Activated CD4-positive, alpha-beta T cell treated with anti-CD3 and anti-CD28 coated beads for 36 hours (primary cell): Measurements from ENCODE around the gene DIP2C. TPM values are rescaled to one million over a fixed set of nuclear protein-coding genes. Genes with fewer than 3 reads are reported as not detected.

Source experiments
- ATAC-seq: fragments of 200-7000 bp; cut with Tn5 transposase; one replicate; pipeline ENCODE4 v1.10.0; 2021; ENCODE audit warnings: mild to moderate bottlenecking, moderate library complexity
- CTCF ChIA-PET: fragments of 350-600 bp; sonication (Branson Sonifier 250); formaldehyde crosslinking; loops from one replicate; lab custom pipeline; 2021; ENCODE audit warnings: antibody characterized with exemption; lab: Charles Lee
- POLR2A ChIA-PET: fragments of 350-600 bp; sonication (Branson Sonifier 250); formaldehyde crosslinking; loops from one replicate; lab custom pipeline; 2021; ENCODE audit warnings: antibody characterized with exemption, inconsistent platforms; lab: Charles Lee
- DNase-seq: peaks from one replicate; pipeline ENCODE4 v3.0.0-alpha.2; 2020
- H3K27ac Mint-ChIP-seq: one replicate; pipeline ENCODE4 v1.8.0; 2021; ENCODE audit warnings: mixed read lengths
- H3K27me3 Mint-ChIP-seq: one replicate; pipeline ENCODE4 v1.8.0; 2021; ENCODE audit warnings: mixed read lengths
- H3K36me3 Mint-ChIP-seq: one replicate; pipeline ENCODE4 v1.8.0; 2021; ENCODE audit warnings: low read depth, mixed read lengths
- H3K4me1 Mint-ChIP-seq: one replicate; pipeline ENCODE4 v1.8.0; 2021; ENCODE audit warnings: mixed read lengths
- H3K4me3 Mint-ChIP-seq: one replicate; pipeline ENCODE4 v1.8.0; 2021; ENCODE audit warnings: mild to moderate bottlenecking, moderate library complexity, mixed read lengths
- H3K9me3 Mint-ChIP-seq: one replicate; pipeline ENCODE4 v1.8.0; 2021; ENCODE audit warnings: low read depth, mixed read lengths
- intact Hi-C, 2 experiments: fragments of 100-400 bp; cut with DNase I in 1 of 2; cut with micrococcal nuclease in 1 of 2; formaldehyde crosslinking; loops; one replicate each; pipeline versions ENCODE4 v1.14.2 to v1.15.1; 2022 to 2024; cut with DNase I, micrococcal nuclease
- total RNA-seq, 2 experiments: library from RNA; stranded (reverse); gene quantifications; one replicate each; pipeline ENCODE4 v1.2.3, GENCODE V29; 2021

The DIP2C gene
- total RNA-seq = under 1 TPM; 0.76 to 0.94 TPM

DNA sequence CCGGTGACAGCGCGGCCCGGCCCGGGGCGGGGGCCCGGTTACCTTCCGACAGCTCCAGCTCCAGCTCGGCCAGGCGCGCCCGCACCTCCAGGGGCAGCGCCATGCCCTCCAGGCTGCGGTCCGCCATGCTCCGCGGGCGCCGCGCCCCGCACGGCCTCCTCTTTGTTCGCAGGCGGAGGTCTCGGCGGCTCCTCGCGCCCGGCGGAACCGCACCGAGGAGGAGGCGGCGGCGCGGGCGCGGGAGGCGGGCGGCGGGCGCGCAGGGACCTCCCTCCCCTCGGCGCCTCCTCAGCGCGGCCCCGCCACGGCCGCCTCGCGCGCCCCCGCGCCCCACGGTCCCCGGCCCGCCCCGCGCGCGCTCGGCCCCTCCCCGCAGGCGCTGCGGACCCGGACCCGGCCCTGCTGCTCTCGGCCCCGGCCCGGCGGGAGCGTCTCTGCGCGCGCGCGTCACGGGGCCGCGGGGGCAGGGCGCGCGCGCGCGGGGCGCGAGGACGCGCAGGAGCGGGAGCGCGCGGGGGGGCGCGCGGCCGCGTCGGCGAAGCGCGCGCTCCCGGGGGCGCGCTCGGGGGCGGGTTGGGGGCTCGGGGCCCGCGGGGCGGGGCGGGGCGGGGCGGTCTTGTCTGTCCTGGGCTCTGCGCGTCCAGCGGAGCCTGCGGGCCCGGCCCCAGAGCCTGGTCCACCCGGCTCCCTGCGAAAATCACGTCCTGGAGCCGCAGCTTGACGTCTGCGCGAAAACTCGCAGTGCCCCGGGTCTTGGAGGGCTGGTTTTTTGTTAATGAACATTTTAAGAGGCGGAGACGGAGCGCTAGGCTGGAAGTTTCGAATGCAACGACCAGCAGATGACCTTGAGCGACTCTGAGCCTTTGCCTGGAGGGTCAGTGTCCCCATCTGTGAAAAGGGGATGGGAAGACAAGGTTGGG, at the start of gene DIP2C:
Gene DIP2C, minus strand, starts transcription at position 217 of the 920 bp plus-strand sequence. Its CDS starts 90 bp downstream, at position 127.
- no peaks in the 10 kb centered on the region for H3K36me3 Mint-ChIP-seq
- peak within 1 kb of the TSS; percentile 51 for H3K4me3 Mint-ChIP-seq
- DNase-seq (peak; percentile 29), ATAC-seq (peak; percentile 30)
- POLR2A ChIA-PET = no interaction called here
- H3K9me3 Mint-ChIP-seq = no peaks in the 10 kb centered on the region
- peaks cover 46% of the 10 kb centered on the region for H3K27me3 Mint-ChIP-seq
- CTCF ChIA-PET = no interaction called here
- H3K27ac Mint-ChIP-seq = no peak within 1 kb of the TSS
- peaks cover 4% of the 10 kb centered on the region for H3K4me1 Mint-ChIP-seq
- intact Hi-C loops = no loop called here

- ChIA-PET POLR2A (no interaction called here), CTCF (no interaction called here)
- Mint-ChIP-seq H3K27me3 (peaks cover 11% of the 10 kb centered on the region), H3K9me3 (peaks cover 3% of the 10 kb centered on the region), H3K27ac (no peak overlapping the region), H3K4me3 (no peak overlapping the region), H3K36me3 (no peaks in the 10 kb centered on the region), H3K4me1 (no peaks in the 10 kb centered on the region)
- no peak for DNase-seq
- ATAC-seq = no peak
- intact Hi-C loops = no loop called here
Observed at GRCh38 chr10:734481-734880, 45.0 kb upstream of the DIP2C start.

GRCh38 chr10:733086-733485, 43.6 kb upstream of the DIP2C start:
- intact Hi-C loops = no loop called here
- ATAC-seq (no peak), DNase-seq (no peak)
- POLR2A ChIA-PET = no interaction called here
- H3K9me3 Mint-ChIP-seq = peaks cover 3% of the 10 kb centered on the region
- H3K27ac Mint-ChIP-seq = no peak overlapping the region
- H3K36me3 Mint-ChIP-seq = no peaks in the 10 kb centered on the region
- H3K27me3 Mint-ChIP-seq = peaks cover 11% of the 10 kb centered on the region
- CTCF ChIA-PET = no interaction called here
- no peak overlapping the region for H3K4me3 Mint-ChIP-seq
- no peaks in the 10 kb centered on the region for H3K4me1 Mint-ChIP-seq

DNA sequence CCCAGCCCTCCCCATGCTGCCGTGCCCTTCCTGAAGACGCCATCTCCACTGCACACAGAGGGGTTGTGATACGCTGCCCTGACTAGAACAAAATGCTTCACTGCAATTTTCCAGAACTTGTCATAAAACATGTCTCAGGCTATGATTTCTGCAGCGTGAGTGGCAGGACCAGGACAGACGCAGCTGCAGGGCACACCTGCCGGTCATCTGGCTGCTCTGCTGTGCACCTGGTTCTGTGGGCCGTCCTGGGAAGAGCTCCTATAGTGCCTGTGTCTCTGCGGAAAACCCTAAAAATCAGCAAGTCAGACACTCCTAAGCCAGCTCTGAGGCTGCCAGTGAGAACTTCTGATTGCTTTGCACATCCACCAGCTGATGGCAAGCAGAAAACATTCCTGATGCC, 39.7 kb upstream of the DIP2C start:
- H3K27me3 Mint-ChIP-seq = peaks cover 11% of the 10 kb centered on the region
- DNase-seq (no peak), ATAC-seq (no peak)
- intact Hi-C loops = no loop called here
- POLR2A ChIA-PET = no interaction called here
- no peak overlapping the region for H3K4me3 Mint-ChIP-seq
- CTCF ChIA-PET = no interaction called here
- H3K9me3 Mint-ChIP-seq = peaks cover 1% of the 10 kb centered on the region
- H3K36me3 Mint-ChIP-seq = no peaks in the 10 kb centered on the region
- H3K4me1 Mint-ChIP-seq = no peaks in the 10 kb centered on the region
- no peak overlapping the region for H3K27ac Mint-ChIP-seq

DNA sequence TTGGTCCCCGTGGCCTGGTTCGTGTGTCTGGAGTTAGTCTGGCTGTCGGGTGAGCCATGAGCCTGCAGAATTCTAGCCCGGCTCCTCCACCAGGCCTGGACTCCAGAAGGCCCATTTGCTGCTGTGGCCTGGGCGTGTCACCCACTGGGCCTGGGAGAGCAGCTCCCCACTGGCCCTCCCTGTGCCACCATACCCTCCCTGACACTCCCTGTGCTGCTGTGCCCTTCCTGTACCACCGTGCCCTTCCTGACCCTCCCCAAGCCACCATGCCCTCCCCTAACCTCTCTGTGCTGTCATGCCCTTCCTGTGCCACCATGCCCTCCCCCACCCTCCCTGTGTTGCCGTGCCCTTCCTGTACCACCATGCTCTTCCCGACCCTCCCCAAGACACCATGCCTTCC, 39.1 kb upstream of the DIP2C start:
- intact Hi-C loops = no loop called here
- H3K36me3 Mint-ChIP-seq = no peaks in the 10 kb centered on the region
- no peak overlapping the region for H3K4me3 Mint-ChIP-seq
- no peaks in the 10 kb centered on the region for H3K4me1 Mint-ChIP-seq
- POLR2A ChIA-PET = no interaction called here
- H3K9me3 Mint-ChIP-seq = peaks cover 1% of the 10 kb centered on the region
- no peak overlapping the region for H3K27ac Mint-ChIP-seq
- ATAC-seq = no peak
- DNase-seq = no peak
- CTCF ChIA-PET = no interaction called here
- peaks cover 11% of the 10 kb centered on the region for H3K27me3 Mint-ChIP-seq

- Mint-ChIP-seq H3K4me1 (no peaks in the 10 kb centered on the region), H3K27me3 (peaks cover 3% of the 10 kb centered on the region), H3K9me3 (peaks cover 4% of the 10 kb centered on the region), H3K36me3 (no peaks in the 10 kb centered on the region), H3K27ac (no peak overlapping the region), H3K4me3 (no peak overlapping the region)
- ATAC-seq (no peak), DNase-seq (no peak)
- ChIA-PET CTCF (no interaction called here), POLR2A (no interaction called here)
- intact Hi-C loops = no loop called here
Observed at GRCh38 chr10:727162-727790, 37.8 kb upstream of the DIP2C start.

DNA sequence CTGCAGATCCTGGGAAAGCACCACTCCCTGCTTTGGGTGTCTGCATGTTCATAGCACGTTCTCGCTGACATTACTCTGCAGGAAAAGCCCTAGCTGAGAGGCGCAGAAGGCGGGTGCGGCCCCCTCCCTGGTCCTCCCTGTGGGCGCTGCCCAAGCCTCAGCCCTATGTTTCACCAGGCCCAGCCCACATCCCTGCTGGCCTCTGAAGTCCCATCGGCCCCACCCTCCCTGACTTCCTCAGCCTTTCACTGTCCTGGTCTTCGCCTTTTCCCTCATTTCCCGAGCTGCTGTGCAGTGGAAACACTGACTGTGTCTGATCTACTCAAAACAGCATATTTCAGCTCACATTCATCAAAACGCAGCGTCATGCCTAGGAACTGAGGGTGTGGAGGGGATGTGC, 36.3 kb upstream of the DIP2C start:
- ChIA-PET CTCF (no interaction called here), POLR2A (no interaction called here)
- peaks cover 4% of the 10 kb centered on the region for H3K9me3 Mint-ChIP-seq
- DNase-seq (no peak), ATAC-seq (no peak)
- intact Hi-C loops = no loop called here
- no peak overlapping the region for H3K27ac Mint-ChIP-seq
- H3K27me3 Mint-ChIP-seq = no peaks in the 10 kb centered on the region
- no peak overlapping the region for H3K4me3 Mint-ChIP-seq
- no peaks in the 10 kb centered on the region for H3K4me1 Mint-ChIP-seq
- no peaks in the 10 kb centered on the region for H3K36me3 Mint-ChIP-seq

- intact Hi-C loops = no loop called here
- Mint-ChIP-seq H3K27me3 (no peaks in the 10 kb centered on the region), H3K27ac (no peak overlapping the region), H3K4me1 (no peaks in the 10 kb centered on the region), H3K4me3 (no peak overlapping the region), H3K9me3 (peaks cover 4% of the 10 kb centered on the region), H3K36me3 (no peaks in the 10 kb centered on the region)
- CTCF ChIA-PET = no interaction called here
- POLR2A ChIA-PET = no interaction called here
- DNase-seq = no peak
- no peak for ATAC-seq
Observed at GRCh38 chr10:725302-725701, 35.8 kb upstream of the DIP2C start.

DNA sequence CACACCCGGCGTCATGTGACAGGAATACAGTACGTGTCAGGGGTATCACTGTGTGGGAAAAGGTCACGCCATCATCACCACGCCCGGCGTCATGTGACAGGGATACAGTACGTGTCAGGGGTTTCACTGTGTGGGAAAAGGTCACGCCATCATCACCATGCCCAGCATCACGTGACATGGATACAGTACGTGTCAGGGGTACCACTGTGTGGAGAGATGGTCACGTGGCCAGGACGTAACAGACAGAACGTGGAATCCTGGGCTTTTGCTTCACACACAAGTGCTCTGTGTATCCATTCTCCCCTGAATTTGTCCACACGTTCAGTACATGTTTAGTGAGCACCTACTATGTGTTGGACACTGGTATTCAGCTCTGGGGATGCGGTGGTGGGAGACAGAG, 34.5 kb upstream of the DIP2C start:
- H3K4me1 Mint-ChIP-seq = no peaks in the 10 kb centered on the region
- H3K36me3 Mint-ChIP-seq = no peaks in the 10 kb centered on the region
- ChIA-PET CTCF (no interaction called here), POLR2A (no interaction called here)
- no peak for DNase-seq
- peaks cover 4% of the 10 kb centered on the region for H3K9me3 Mint-ChIP-seq
- no peak for ATAC-seq
- no peak overlapping the region for H3K4me3 Mint-ChIP-seq
- H3K27ac Mint-ChIP-seq = no peak overlapping the region
- intact Hi-C loops = no loop called here
- no peaks in the 10 kb centered on the region for H3K27me3 Mint-ChIP-seq

- H3K4me1 Mint-ChIP-seq = no peaks in the 10 kb centered on the region
- DNase-seq (no peak), ATAC-seq (no peak)
- H3K4me3 Mint-ChIP-seq = no peak overlapping the region
- peaks cover 4% of the 10 kb centered on the region for H3K27me3 Mint-ChIP-seq
- CTCF ChIA-PET = no interaction called here
- peaks cover 4% of the 10 kb centered on the region for H3K9me3 Mint-ChIP-seq
- intact Hi-C loops = no loop called here
- no peak overlapping the region for H3K27ac Mint-ChIP-seq
- H3K36me3 Mint-ChIP-seq = no peaks in the 10 kb centered on the region
- POLR2A ChIA-PET = no interaction called here
Observed at GRCh38 chr10:722281-723060, 33.0 kb upstream of the DIP2C start.

- no peaks in the 10 kb centered on the region for H3K36me3 Mint-ChIP-seq
- H3K27me3 Mint-ChIP-seq = peaks cover 4% of the 10 kb centered on the region
- POLR2A ChIA-PET = no interaction called here
Observed at GRCh38 chr10:718143-718700, 28.8 kb upstream of the DIP2C start.

More at GRCh38 chr10:718143-718700, 28.8 kb upstream of the DIP2C start:
- Mint-ChIP-seq H3K9me3 (peaks cover 9% of the 10 kb centered on the region), H3K4me3 (no peak overlapping the region), H3K27ac (no peak overlapping the region), H3K4me1 (no peaks in the 10 kb centered on the region)
- DNase-seq = no peak
- CTCF ChIA-PET = no interaction called here
- intact Hi-C loops = no loop called here
- no peak for ATAC-seq
